ENCODE results near the gene CNOT4. TPM values are rescaled to one million over a fixed set of nuclear protein-coding genes. Genes with fewer than 3 reads are reported as not detected.

The CNOT4 gene
- 10 to 100 TPM; 25.3 to 33.1 (median 29.3) TPM for total RNA-seq
- 9.9 TPM for polyA plus RNA-seq
- long read RNA-seq, donor 1, transcript CNOT4-203 (11 exons, 2,215 nt): major isoform, 6 of 28 reads
- long read RNA-seq, donor 1, partial matches to known transcripts: 9 of 28 reads
- long read RNA-seq, donor 1, other reads (novel, unspliced or antisense): 4 of 28 reads
- long read RNA-seq, donor 2, full-length matches to known transcripts: 6 of 8 reads
- long read RNA-seq, donor 2, partial matches to known transcripts: 1 of 8 reads
- long read RNA-seq, donor 2, other reads (novel, unspliced or antisense): 1 of 8 reads
- long read RNA-seq, donor 3, full-length matches to known transcripts: 5 of 21 reads
- long read RNA-seq, donor 3, partial matches to known transcripts: 10 of 21 reads
- long read RNA-seq, donor 3, other reads (novel, unspliced or antisense): 6 of 21 reads
- long read RNA-seq, donor 4, partial matches to known transcripts: 2 of 10 reads
- long read RNA-seq, donor 4, other reads (novel, unspliced or antisense): 2 of 10 reads

- WGBS: under 1% methylated on average over 55 of the region's 55 CpGs
- intact Hi-C loops (cut with DNase I): loop anchor here in 2 of 4 donors (5.0 to 10.0 kb wide), 2 partner anchors 115 to 228 kb away; no protein-coding TSS in a partner anchor
- peaks cover 2% of the 10 kb centered on the region for H3K4me1 ChIP-seq (ENCODE audit: control insufficient read depth, insufficient read depth, low read length)
These were observed at the start of gene CNOT4 for GRCh38 chr7:135509839-135510591. Gene CNOT4, minus strand, starts transcription at chr7:135510102. Its CDS starts 71,771 bp downstream, at chr7:135438331.

DNA sequence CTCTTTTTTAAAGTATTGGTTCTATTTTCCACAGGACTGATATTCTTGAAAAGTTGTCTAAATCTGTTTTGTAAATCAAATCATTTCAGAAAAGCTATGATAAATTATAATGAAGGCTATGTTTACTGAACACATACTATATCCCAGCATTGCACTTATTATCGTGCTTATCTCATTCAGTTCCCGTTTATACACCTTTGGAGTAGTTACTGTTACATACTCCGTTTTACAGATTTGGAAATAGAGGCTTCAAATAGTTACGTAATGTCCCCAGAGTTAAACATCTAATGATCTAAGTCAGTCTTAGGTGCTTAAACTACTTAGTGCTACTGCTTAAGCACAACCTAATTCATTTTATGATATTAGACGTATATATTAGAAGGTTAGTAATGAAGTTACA, 49.0 kb upstream of the CNOT4 start:
- Histone ChIP-seq H3K4me1 (ENCODE audit: control insufficient read depth, insufficient read depth, low read length) (peaks cover 2% of the 10 kb centered on the region), H3K27me3 (ENCODE audit: control insufficient read depth, insufficient read depth) (no peaks in the 10 kb centered on the region), H3K9me3 (ENCODE audit: control insufficient read depth, low read length) (no peaks in the 10 kb centered on the region), H3K27ac (ENCODE audit: low read length) (no peak overlapping the region), H3K4me3 (ENCODE audit: low read length) (peak overlapping the region; percentile 80)
- DNase-seq (no peak), ATAC-seq (no peak)
- 51% methylated on average over 5 of the region's 5 CpGs for WGBS
- intact Hi-C loops (cut with DNase I): loop anchor here (2.0 to 5.0 kb wide), 3 partner anchors 46 to 278 kb away; no protein-coding TSS in a partner anchor

More at GRCh38 chr7:135509839-135510591, at the start of gene CNOT4:
- H3K4me3 ChIP-seq (ENCODE audit: low read length): peak within 1 kb of the TSS; percentile 98
- H3K27ac ChIP-seq (ENCODE audit: low read length): peak within 1 kb of the TSS; percentile 98
- H3K27me3 ChIP-seq (ENCODE audit: control insufficient read depth, insufficient read depth): no peaks in the 10 kb centered on the region
- peak; percentile 97 to 99 (median 98) for DNase-seq
- H3K9me3 ChIP-seq (ENCODE audit: control insufficient read depth, low read length): no peaks in the 10 kb centered on the region
- peak; percentile 99 for ATAC-seq

DNA sequence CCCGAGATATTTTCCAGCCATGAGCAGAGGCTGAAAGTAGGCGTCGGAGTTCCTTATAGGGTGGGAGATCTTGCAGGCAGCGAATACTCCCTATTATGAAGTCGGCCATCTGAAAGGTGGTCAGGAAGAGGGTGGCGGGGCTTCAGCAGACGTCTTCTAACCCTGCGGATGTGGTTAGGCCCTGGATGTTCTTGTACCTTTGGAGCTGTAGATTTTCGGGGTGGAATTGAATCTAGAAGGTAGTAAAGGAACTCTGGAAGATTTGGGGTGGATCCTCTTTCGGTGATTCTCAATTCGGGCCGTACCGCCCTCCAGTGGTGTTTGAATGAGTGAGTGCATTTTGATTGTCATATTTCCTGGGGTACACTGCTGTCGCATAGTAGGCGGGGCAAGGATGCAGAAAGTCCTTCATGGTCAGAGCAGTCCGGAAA, 48.5 kb upstream of the CNOT4 start:
- H3K4me1 ChIP-seq (ENCODE audit: control insufficient read depth, insufficient read depth, low read length): peaks cover 2% of the 10 kb centered on the region
- H3K4me3 ChIP-seq (ENCODE audit: low read length): peak overlapping the region; percentile 80
- H3K27ac ChIP-seq (ENCODE audit: low read length): peak overlapping the region; percentile 100
- WGBS: under 1% methylated on average over 16 of the region's 16 CpGs
- no peaks in the 10 kb centered on the region for H3K27me3 ChIP-seq (ENCODE audit: control insufficient read depth, insufficient read depth)
- intact Hi-C loops (cut with DNase I): loop anchor here (2.0 to 5.0 kb wide), 3 partner anchors 46 to 278 kb away; no protein-coding TSS in a partner anchor
- no peaks in the 10 kb centered on the region for H3K9me3 ChIP-seq (ENCODE audit: control insufficient read depth, low read length)
- DNase-seq (peak in 2 of 3 donors; percentile 55 to 72), ATAC-seq (peak; percentile 73 to 78)

DNA sequence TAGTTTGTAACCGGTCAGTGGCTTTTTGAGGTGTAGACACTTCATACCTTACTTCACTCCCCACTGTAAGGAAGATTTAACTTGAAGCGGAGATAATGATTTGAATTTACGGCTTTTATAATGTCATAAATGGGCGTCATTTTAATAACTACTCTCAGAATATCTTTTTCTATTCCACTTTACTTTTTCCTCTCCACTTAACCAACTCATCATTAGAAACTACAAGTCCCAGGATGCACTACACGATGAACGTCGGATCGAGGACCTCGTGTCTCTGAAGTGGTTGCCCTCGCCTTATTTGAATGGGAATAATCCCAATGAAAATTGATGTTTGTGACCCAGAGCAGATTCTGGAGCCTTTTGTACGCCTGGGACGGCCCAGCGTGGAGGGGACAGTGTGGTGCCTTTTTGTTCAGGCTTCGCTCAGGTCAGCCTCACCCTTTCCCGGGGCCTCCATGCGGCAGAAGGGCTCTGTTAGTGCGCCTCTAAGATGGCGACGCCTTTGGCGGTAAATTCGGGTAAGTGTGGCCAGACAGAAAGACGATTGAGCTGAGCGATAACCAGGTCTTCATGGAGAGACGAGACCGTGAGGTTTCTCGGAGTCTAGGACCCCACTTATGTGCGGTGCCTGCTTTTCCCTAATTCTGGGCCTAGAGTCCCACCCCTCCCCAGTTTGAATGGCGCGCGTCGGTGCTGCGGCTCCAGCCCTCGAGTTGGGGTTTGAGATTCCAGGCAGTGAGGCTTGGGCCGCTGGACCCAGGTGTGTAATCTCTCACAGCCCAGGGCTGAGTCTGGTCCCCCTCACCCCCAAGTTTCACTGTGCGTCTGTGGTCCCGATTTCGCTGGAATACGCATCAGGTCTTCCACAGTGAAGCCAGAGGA, 47.8 kb upstream of the CNOT4 start, which contains the start of gene NUP205:
TSS of gene NUP205 (plus strand) at position 463 of the 882 bp plus-strand sequence. CDS start at position 491, 28 bp downstream.
- intact Hi-C loops (cut with DNase I): loop anchor here (2.0 to 5.0 kb wide), 3 partner anchors 45 to 277 kb away; no protein-coding TSS in a partner anchor
- Histone ChIP-seq H3K4me1 (ENCODE audit: control insufficient read depth, insufficient read depth, low read length) (peaks cover 2% of the 10 kb centered on the region), H3K27me3 (ENCODE audit: control insufficient read depth, insufficient read depth) (no peaks in the 10 kb centered on the region), H3K4me3 (ENCODE audit: low read length) (peak within 1 kb of the TSS; percentile 80), H3K9me3 (ENCODE audit: control insufficient read depth, low read length) (no peaks in the 10 kb centered on the region), H3K27ac (ENCODE audit: low read length) (peak within 1 kb of the TSS; percentile 100)
- 3% methylated on average over 38 of the region's 38 CpGs for WGBS
- peak; percentile 95 for ATAC-seq
- peak; percentile 70 to 87 (median 86) for DNase-seq

DNA sequence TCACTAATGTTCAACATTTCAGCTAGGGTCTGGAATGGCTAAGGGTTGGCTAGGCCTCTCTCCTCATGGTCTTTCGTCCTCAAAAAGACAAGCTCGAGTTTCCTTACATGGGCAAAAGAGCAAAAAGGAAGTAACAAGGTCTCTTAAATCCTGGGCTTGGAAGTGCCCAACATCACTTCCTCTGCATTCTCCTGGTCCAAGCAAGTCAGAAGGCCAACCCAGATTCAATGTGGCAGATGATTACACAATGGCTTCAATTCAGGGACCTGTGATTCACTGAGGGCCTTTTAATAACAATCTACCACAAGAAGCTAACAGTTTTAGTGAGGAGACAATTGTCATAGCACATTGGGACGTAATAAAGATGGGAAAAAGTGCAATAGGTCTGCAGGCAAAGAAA, 43.4 kb upstream of the CNOT4 start:
- no peaks in the 10 kb centered on the region for H3K27me3 ChIP-seq (ENCODE audit: control insufficient read depth, insufficient read depth)
- ATAC-seq (no peak), DNase-seq (no peak)
- H3K27ac ChIP-seq (ENCODE audit: low read length): no peak overlapping the region
- WGBS: 80% methylated on average over 3 of the region's 3 CpGs
- H3K4me1 ChIP-seq (ENCODE audit: control insufficient read depth, insufficient read depth, low read length): no peaks in the 10 kb centered on the region
- no peaks in the 10 kb centered on the region for H3K9me3 ChIP-seq (ENCODE audit: control insufficient read depth, low read length)
- no peak overlapping the region for H3K4me3 ChIP-seq (ENCODE audit: low read length)
- intact Hi-C loops (cut with DNase I): no loop called here

- ATAC-seq (no peak), DNase-seq (no peak)
- Histone ChIP-seq H3K27ac (ENCODE audit: low read length) (no peak overlapping the region), H3K4me1 (ENCODE audit: control insufficient read depth, insufficient read depth, low read length) (no peaks in the 10 kb centered on the region), H3K27me3 (ENCODE audit: control insufficient read depth, insufficient read depth) (no peaks in the 10 kb centered on the region), H3K4me3 (ENCODE audit: low read length) (no peak overlapping the region), H3K9me3 (ENCODE audit: control insufficient read depth, low read length) (no peaks in the 10 kb centered on the region)
- intact Hi-C loops (cut with DNase I): no loop called here
- WGBS: 50% methylated on average over 3 of the region's 3 CpGs
These were observed 42.2 kb upstream of the CNOT4 start for GRCh38 chr7:135552148-135552547.

DNA sequence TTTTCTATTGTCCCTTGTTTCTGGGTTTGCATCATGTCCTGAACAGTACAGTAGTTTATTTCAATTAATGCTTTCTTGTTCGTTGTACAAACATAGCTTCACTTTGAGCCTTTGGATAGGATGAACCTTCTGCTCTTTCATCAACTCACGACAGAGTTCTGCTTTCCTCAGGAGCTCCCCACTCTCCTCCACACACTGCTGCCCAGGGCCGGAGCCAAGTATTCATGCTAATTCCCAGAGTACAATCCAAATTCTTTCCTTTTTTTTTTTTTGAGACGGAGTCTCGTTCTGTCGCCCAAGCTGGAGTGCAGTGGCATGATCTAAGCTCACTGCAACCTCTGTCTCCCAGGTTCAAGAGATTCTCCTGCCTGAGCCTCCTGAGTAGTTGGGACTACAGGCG, 40.3 kb upstream of the CNOT4 start:
- ATAC-seq: no peak
- intact Hi-C loops (cut with DNase I): no loop called here
- DNase-seq: no peak
- H3K4me1 ChIP-seq (ENCODE audit: control insufficient read depth, insufficient read depth, low read length): no peaks in the 10 kb centered on the region
- no peaks in the 10 kb centered on the region for H3K9me3 ChIP-seq (ENCODE audit: control insufficient read depth, low read length)
- H3K4me3 ChIP-seq (ENCODE audit: low read length): no peak overlapping the region
- 65% methylated on average over 7 of the region's 7 CpGs for WGBS
- no peak overlapping the region for H3K27ac ChIP-seq (ENCODE audit: low read length)
- H3K27me3 ChIP-seq (ENCODE audit: control insufficient read depth, insufficient read depth): no peaks in the 10 kb centered on the region

DNA sequence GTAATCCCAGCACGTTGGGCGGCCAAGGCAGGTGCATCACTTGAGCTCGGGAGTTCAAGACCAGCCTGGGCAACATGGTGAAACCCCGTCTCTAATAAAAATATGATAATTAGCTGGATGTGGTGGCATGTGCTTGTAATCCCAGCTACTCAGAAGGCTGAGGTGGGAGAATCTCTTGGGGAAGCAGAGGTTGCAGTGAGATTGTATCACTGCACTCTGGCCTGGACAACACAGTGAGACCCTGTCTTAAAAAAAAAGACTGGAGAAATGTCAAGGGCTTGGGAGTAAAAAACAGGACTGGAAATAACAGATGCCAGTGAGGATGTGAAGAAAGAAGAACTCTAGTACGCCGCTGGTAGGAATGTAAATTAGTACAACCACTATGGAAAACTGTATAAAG, 31.1 kb upstream of the CNOT4 start:
- Histone ChIP-seq H3K27me3 (ENCODE audit: control insufficient read depth, insufficient read depth) (no peaks in the 10 kb centered on the region), H3K27ac (ENCODE audit: low read length) (no peak overlapping the region), H3K9me3 (ENCODE audit: control insufficient read depth, low read length) (no peaks in the 10 kb centered on the region), H3K4me1 (ENCODE audit: control insufficient read depth, insufficient read depth, low read length) (no peaks in the 10 kb centered on the region), H3K4me3 (ENCODE audit: low read length) (no peak overlapping the region)
- intact Hi-C loops (cut with DNase I): no loop called here
- 94% methylated on average over 6 of the region's 6 CpGs for WGBS
- ATAC-seq (no peak), DNase-seq (no peak)

DNA sequence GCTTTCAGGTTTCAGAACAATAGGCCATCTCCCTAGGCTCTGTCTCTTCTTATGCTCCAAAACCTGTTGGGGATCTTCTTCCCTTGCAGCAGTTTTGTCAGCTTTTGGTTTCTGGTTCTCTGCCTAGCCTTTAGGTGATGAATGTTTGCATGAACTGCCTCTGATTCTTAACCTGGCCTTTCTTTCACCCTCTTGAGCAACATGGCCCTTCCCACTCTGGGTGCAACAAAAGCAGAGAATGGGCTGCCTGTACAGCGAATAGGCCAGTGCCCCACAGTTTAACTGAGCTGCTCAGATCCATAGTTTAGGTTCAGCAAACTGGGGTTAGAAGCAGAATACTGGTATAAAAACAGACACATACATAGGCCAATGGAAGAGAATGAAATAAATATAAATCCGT, 29.7 kb upstream of the CNOT4 start:
- WGBS: 94% methylated on average over 2 of the region's 2 CpGs
- DNase-seq: no peak
- ATAC-seq: no peak

DNA sequence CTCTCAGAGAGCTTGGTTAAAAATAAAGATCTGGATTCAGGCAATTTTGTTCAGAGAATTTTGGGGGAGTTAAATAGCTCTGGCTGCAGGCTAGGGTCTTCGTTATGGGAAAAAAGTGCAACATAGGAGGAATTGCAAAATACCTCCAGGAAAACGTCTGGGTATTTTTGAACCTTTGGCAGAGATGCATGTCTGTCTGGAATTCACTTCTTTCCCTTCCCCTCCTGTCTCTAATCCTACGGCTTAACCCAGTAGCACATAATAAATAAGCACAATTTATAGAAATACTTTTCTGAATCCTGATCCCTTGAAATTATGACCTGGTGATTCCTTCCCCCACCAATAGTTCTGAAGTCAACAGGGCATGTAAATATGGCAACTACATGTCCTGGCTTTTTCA, 28.5 kb upstream of the CNOT4 start:
- Histone ChIP-seq H3K4me3 (ENCODE audit: low read length) (no peak overlapping the region), H3K27me3 (ENCODE audit: control insufficient read depth, insufficient read depth) (no peaks in the 10 kb centered on the region), H3K9me3 (ENCODE audit: control insufficient read depth, low read length) (no peaks in the 10 kb centered on the region), H3K4me1 (ENCODE audit: control insufficient read depth, insufficient read depth, low read length) (no peaks in the 10 kb centered on the region), H3K27ac (ENCODE audit: low read length) (no peak overlapping the region)
- ATAC-seq (no peak), DNase-seq (no peak)
- whole genome bisulfite sequencing: 39% methylated on average over 3 of the region's 3 CpGs
- intact Hi-C loops (cut with DNase I): no loop called here

More for the DNA sequence above, 29.7 kb upstream of the CNOT4 start:
- H3K4me3 ChIP-seq (ENCODE audit: low read length): no peak overlapping the region
- no peaks in the 10 kb centered on the region for H3K27me3 ChIP-seq (ENCODE audit: control insufficient read depth, insufficient read depth)
- H3K27ac ChIP-seq (ENCODE audit: low read length): no peak overlapping the region
- intact Hi-C loops (cut with DNase I): no loop called here
- H3K9me3 ChIP-seq (ENCODE audit: control insufficient read depth, low read length): no peaks in the 10 kb centered on the region
- H3K4me1 ChIP-seq (ENCODE audit: control insufficient read depth, insufficient read depth, low read length): no peaks in the 10 kb centered on the region
